B cell (primary cell): ENCODE measurements around the gene FER.
"Not testable (repeated sequence)": the region's sequence is repeated elsewhere in the genome, so short reads cannot be mapped to it uniquely, and the experiment has no call there.

Source experiments
- EZH2 ChIP-seq: IDR thresholded peaks from 2 replicates; pipeline ENCODE4 v1.6.1; 2012; ENCODE audit warnings: borderline replicate concordance, low read depth, mild to moderate bottlenecking, moderate library complexity, low read length; ENCODE audit not compliant: insufficient read depth, poor library complexity, severe bottlenecking
- TF ChIP-seq, protein P1 (sequence below): fragments of 200-600 bp; IDR thresholded peaks from one replicate; pipeline ENCODE4 v1.8.0; 2022; ENCODE audit warnings: antibody characterized with exemption, mild to moderate bottlenecking

DNA sequence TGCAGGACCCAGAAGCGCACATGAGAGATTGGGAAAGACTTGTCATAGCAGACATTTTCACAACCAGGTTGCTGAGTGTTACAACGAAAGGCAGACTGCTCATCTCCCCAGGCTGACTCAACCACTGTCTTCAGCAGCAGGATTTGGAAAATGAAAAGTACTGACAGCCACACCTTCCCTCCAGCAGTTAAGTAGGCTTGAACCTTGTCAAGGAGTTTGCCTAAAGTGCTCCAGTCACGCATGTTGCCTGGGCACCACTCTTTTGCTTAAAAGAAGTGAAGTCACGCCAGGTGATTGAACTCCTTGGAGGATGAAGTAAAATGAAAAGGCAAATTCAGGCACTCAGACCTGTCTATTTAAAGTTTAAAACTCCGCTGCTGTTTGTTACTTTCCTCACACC lies 304.5 kb downstream of the FER start:
- not testable (repeated sequence) for TF ChIP-seq EZH2
- TF ChIP-seq, protein P1, sequence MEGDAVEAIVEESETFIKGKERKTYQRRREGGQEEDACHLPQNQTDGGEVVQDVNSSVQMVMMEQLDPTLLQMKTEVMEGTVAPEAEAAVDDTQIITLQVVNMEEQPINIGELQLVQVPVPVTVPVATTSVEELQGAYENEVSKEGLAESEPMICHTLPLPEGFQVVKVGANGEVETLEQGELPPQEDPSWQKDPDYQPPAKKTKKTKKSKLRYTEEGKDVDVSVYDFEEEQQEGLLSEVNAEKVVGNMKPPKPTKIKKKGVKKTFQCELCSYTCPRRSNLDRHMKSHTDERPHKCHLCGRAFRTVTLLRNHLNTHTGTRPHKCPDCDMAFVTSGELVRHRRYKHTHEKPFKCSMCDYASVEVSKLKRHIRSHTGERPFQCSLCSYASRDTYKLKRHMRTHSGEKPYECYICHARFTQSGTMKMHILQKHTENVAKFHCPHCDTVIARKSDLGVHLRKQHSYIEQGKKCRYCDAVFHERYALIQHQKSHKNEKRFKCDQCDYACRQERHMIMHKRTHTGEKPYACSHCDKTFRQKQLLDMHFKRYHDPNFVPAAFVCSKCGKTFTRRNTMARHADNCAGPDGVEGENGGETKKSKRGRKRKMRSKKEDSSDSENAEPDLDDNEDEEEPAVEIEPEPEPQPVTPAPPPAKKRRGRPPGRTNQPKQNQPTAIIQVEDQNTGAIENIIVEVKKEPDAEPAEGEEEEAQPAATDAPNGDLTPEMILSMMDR: not testable (repeated sequence)
